OCI-LY1 (cell line): ENCODE measurements around the gene DICER1.

Experiments
- H2AFZ ChIP-seq: fragments of 200-600 bp; sonication (generic), shearing (Covaris generic); 2 replicates; pipeline ENCODE4 v1.6.0; 2014; ENCODE audit warnings: antibody characterized with exemption, mild to moderate bottlenecking, low read length
- H3F3A ChIP-seq: fragments of 200-600 bp; sonication (generic), shearing (Covaris generic); 2 replicates; pipeline ENCODE4 v1.6.0; 2014; ENCODE audit warnings: mild to moderate bottlenecking, antibody characterized with exemption, low read length, moderate library complexity; ENCODE audit not compliant: insufficient read depth
- H3K27ac ChIP-seq: fragments of 200-600 bp; sonication (generic); 2 replicates; pipeline ENCODE4 v1.5.1; 2014; ENCODE audit warnings: low read length, mixed run types, mild to moderate bottlenecking, low read depth; ENCODE audit not compliant: poor library complexity, severe bottlenecking
- H3K27me3 ChIP-seq: fragments of 200-600 bp; sonication (generic); 2 replicates; pipeline ENCODE4 v1.6.0; 2014; ENCODE audit warnings: antibody characterized with exemption, mild to moderate bottlenecking, low read length, moderate library complexity; ENCODE audit not compliant: insufficient read depth
- H3K36me3 ChIP-seq: fragments of 200-600 bp; sonication (generic); 2 replicates; pipeline ENCODE4 v1.6.1; 2014; ENCODE audit warnings: mild to moderate bottlenecking, antibody characterized with exemption, low read length, moderate library complexity, mixed read lengths; ENCODE audit not compliant: insufficient read depth
- H3K4me1 ChIP-seq: fragments of 200-600 bp; sonication (generic); 2 replicates; pipeline ENCODE4 v1.5.1; 2014; ENCODE audit warnings: mild to moderate bottlenecking, low read length, moderate library complexity; ENCODE audit not compliant: insufficient read depth, severe bottlenecking
- H3K4me2 ChIP-seq: fragments of 200-600 bp; sonication (generic), shearing (Covaris generic); 2 replicates; pipeline ENCODE4 v1.6.1; 2014; ENCODE audit warnings: low read length
- H3K4me3 ChIP-seq: fragments of 200-600 bp; sonication (generic); 2 replicates; pipeline ENCODE4 v1.5.1; 2014; ENCODE audit warnings: low read length, low read depth, mild to moderate bottlenecking, mixed read lengths; ENCODE audit not compliant: poor library complexity, severe bottlenecking
- H3K79me2 ChIP-seq: fragments of 200-600 bp; shearing (Covaris generic); 2 replicates; pipeline ENCODE4 v1.6.1; 2016; ENCODE audit warnings: mixed run types, low read length, mixed read lengths; ENCODE audit not compliant: insufficient read depth
- H3K9ac ChIP-seq: fragments of 200-600 bp; sonication (generic), shearing (Covaris generic); 2 replicates; pipeline ENCODE4 v1.6.1; 2014; ENCODE audit warnings: mild to moderate bottlenecking, low read length, mixed read lengths
- H3K9me2 ChIP-seq: fragments of 200-600 bp; sonication (generic), shearing (Covaris generic); 2 replicates; pipeline ENCODE4 v1.6.1; 2014; ENCODE audit warnings: low read depth, mild to moderate bottlenecking, low read length, mixed read lengths
- H3K9me3 ChIP-seq: fragments of 200-600 bp; shearing (Covaris generic); 2 replicates; pipeline ENCODE4 v1.6.1; 2014; ENCODE audit warnings: low read length, mixed read lengths
- H4K20me1 ChIP-seq: fragments of 200-600 bp; sonication (generic), shearing (Covaris generic); 2 replicates; pipeline ENCODE4 v1.6.0; 2016; ENCODE audit warnings: mild to moderate bottlenecking, low read length; ENCODE audit not compliant: insufficient read depth
- EZH2 ChIP-seq: fragments of 200-600 bp; sonication (generic), shearing (Covaris generic); IDR thresholded peaks from 2 replicates; pipeline ENCODE4 v1.8.0; 2017; ENCODE audit warnings: borderline replicate concordance, mixed run types, mild to moderate bottlenecking, antibody characterized with exemption, low read length, moderate library complexity, mixed read lengths
- TF ChIP-seq, protein P1 (sequence below): fragments of 200-600 bp; sonication (generic), shearing (Covaris generic); IDR thresholded peaks from 2 replicates; pipeline ENCODE4 v1.5.1; 2017; ENCODE audit warnings: mild to moderate bottlenecking, antibody characterized with exemption, low read length, moderate library complexity, mixed read lengths

DICER1 gene

DNA sequence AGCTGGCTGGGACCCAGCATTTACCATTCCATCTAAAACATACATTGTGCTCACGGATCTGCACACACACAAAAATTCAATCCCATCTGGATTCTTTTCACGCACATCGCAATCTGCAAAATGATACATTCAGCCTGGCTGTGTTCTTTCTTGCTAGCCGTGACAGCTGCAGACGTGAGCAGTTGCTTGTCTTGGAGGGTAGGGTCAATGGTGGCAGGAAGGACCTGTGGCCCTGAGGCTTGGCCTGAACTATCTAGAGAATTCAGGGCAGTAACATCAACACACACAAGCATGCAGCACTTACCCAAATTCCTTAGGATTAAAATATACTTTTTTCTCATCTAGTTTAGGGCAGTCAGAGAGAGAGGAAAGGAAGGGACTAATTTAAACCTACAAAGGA, 72.0 kb downstream of the DICER1 start:
- H3F3A ChIP-seq, result no peaks in the 10 kb centered on the region
- H3K9me2 ChIP-seq, result no peaks in the 10 kb centered on the region
- H3K4me2 ChIP-seq, result no peak overlapping the region
- no peak overlapping the region for H3K9ac ChIP-seq
- H3K9me3 ChIP-seq, result no peaks in the 10 kb centered on the region
- H3K27ac ChIP-seq, result no peak overlapping the region
- no peak overlapping the region for H2AFZ ChIP-seq
- no peak overlapping the region for H3K4me3 ChIP-seq
- H3K4me1 ChIP-seq, result no peaks in the 10 kb centered on the region
- H4K20me1 ChIP-seq, result no peaks in the 10 kb centered on the region
- TF ChIP-seq, protein P1, sequence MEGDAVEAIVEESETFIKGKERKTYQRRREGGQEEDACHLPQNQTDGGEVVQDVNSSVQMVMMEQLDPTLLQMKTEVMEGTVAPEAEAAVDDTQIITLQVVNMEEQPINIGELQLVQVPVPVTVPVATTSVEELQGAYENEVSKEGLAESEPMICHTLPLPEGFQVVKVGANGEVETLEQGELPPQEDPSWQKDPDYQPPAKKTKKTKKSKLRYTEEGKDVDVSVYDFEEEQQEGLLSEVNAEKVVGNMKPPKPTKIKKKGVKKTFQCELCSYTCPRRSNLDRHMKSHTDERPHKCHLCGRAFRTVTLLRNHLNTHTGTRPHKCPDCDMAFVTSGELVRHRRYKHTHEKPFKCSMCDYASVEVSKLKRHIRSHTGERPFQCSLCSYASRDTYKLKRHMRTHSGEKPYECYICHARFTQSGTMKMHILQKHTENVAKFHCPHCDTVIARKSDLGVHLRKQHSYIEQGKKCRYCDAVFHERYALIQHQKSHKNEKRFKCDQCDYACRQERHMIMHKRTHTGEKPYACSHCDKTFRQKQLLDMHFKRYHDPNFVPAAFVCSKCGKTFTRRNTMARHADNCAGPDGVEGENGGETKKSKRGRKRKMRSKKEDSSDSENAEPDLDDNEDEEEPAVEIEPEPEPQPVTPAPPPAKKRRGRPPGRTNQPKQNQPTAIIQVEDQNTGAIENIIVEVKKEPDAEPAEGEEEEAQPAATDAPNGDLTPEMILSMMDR, result no peak
- no peak for TF ChIP-seq EZH2
- no peaks in the 10 kb centered on the region for H3K27me3 ChIP-seq
- peaks cover 40% of the 10 kb centered on the region for H3K36me3 ChIP-seq
- H3K79me2 ChIP-seq, result no peaks in the 10 kb centered on the region

DNA sequence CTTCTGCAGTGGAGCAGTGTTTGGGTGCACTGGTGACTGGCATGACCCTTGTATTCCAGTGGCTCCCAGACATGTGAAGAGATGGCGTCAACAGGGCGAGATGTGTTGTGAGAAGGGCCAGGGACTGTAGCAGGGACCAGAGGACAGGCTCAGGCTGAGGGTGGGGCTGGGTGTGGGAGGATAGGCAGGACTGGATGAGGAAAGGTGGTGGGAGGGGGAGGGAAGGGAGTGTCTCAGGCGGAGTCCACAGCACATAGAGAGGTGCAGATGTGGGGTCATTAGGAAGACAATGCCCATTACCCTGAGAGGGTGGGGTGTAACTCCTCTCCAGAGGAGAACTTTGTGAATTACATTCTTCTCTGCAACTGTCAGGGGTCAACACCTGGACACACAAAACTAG, 78.5 kb downstream of the DICER1 start:
- Histone ChIP-seq H3K27me3 (no peaks in the 10 kb centered on the region; the same call in none of the 2 replicates), H2AFZ (no peak overlapping the region), H3K9me3 (no peaks in the 10 kb centered on the region), H3K27ac (no peak overlapping the region), H3F3A (no peaks in the 10 kb centered on the region), H3K4me2 (no peak overlapping the region), H3K4me3 (no peak overlapping the region), H3K4me1 (no peaks in the 10 kb centered on the region), H3K36me3 (no peaks in the 10 kb centered on the region), H3K9ac (no peak overlapping the region), H3K79me2 (no peaks in the 10 kb centered on the region), H3K9me2 (no peaks in the 10 kb centered on the region), H4K20me1 (no peaks in the 10 kb centered on the region)
- TF ChIP-seq EZH2, result no peak
- TF ChIP-seq, protein P1, result no peak

DNA sequence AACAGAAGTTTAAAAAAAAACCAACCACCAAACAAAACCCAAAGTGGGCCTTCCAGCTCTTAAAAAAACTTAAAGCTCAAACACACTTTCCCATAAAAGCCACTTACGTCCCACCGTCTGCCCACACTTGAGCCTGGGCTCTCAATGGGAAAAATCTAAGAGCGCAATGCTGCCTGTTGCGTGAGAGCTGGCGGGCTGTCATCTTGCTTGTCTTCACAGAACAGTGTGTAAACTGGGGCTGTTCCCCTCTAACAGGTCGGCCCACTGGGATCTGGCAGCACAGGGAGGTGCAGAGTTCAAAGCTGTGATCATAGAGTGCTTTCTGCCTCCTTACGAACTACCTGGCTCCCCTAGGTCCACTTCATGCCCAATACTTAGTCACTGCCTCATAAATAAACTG, 80.0 kb downstream of the DICER1 start:
- H3K9ac ChIP-seq, result no peak overlapping the region
- no peaks in the 10 kb centered on the region for H3K4me1 ChIP-seq
- TF ChIP-seq EZH2, result no peak
- TF ChIP-seq, protein P1, result no peak
- H3K27me3 ChIP-seq, result no peaks in the 10 kb centered on the region; the same call in none of the 2 replicates
- no peaks in the 10 kb centered on the region for H3K36me3 ChIP-seq
- H3K27ac ChIP-seq, result no peak overlapping the region
- H3K9me2 ChIP-seq, result no peaks in the 10 kb centered on the region
- H3K4me3 ChIP-seq, result no peak overlapping the region
- no peaks in the 10 kb centered on the region for H3K9me3 ChIP-seq
- no peaks in the 10 kb centered on the region for H3K79me2 ChIP-seq
- H2AFZ ChIP-seq, result no peak overlapping the region
- H4K20me1 ChIP-seq, result no peaks in the 10 kb centered on the region
- H3F3A ChIP-seq, result no peaks in the 10 kb centered on the region
- H3K4me2 ChIP-seq, result no peak overlapping the region
